Transverse colon (tissue), 4 donors: ENCODE measurements around the gene ENG.

Source experiments
- CTCF ChIP-seq, 5 experiments: fragments of 200-600 bp in 3 of 5; fragments of 450-650 bp in 2 of 5; sonication (generic) in 3 of 5; IDR thresholded peaks; 1 replicate in 2 of 5; 2 replicates in 3 of 5; pipeline ENCODE4 v1.5.1; 2016 to 2017; ENCODE audit warnings: antibody characterized with exemption in 5 of 5, inconsistent platforms in 3 of 5, mild to moderate bottlenecking in 2 of 5, moderate library complexity in 1 of 5
- POLR2A ChIP-seq: fragments of 450-650 bp; IDR thresholded peaks from one replicate; pipeline ENCODE4 v1.6.1; 2016; ENCODE audit warnings: antibody characterized with exemption, mild to moderate bottlenecking, moderate library complexity
- POLR2AphosphoS5 ChIP-seq, 3 donors: sonication (generic); formaldehyde crosslinking; IDR thresholded peaks; one replicate each; pipeline ENCODE4 v1.6.1; 2016; ENCODE audit warnings: antibody characterized with exemption in 3 of 3

- TF ChIP-seq POLR2A (no peak), POLR2AphosphoS5 (IDR thresholded peaks at IDR 0.05) (no peak), CTCF (IDR thresholded peaks at IDR 0.05) (no peak)
Observed at GRCh38 chr9:127892831-127893230, 38.4 kb upstream of the ENG start.
